Erythroblast (primary cell): ENCODE results near the gene PAQR4.
"Not testable (repeated sequence)": the region's sequence is repeated elsewhere in the genome, so short reads cannot be mapped to it uniquely, and the experiment has no call there.

Source experiments
- DNase-seq, 2 experiments: peaks; one replicate each; lab custom pipeline; 2025; lab: John Stamatoyannopoulos, UW
- GATA1 ChIP-seq: IDR thresholded peaks from 2 replicates; pipeline ENCODE4 v1.6.1; 2011; ENCODE audit warnings: low read depth, mild to moderate bottlenecking, control low read depth, low read length, moderate library complexity
- POLR2A ChIP-seq: IDR thresholded peaks from 2 replicates; pipeline ENCODE4 v1.6.1; 2011; ENCODE audit warnings: mild to moderate bottlenecking, low read length

Gene PAQR4

DNA sequence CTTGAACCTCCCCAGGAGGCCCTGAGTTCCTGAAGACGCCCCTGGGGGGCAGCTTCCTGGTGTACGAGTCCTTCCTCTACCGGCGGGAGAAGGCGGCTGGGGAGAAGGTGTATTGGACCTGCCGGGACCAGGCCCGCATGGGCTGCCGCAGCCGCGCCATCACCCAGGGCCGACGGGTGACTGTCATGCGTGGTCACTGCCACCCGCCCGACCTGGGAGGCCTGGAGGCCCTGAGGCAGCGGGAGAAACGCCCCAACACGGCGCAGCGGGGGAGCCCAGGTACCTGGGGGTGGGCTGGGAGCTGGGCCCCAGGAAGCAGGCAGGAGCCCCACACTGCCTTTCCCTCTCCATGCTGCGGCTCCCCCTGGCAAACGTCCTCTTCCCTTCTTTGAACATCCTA lies 35.4 kb upstream of the PAQR4 start:
- no peak for DNase-seq
- TF ChIP-seq GATA1 (no peak), POLR2A (no peak)

DNA sequence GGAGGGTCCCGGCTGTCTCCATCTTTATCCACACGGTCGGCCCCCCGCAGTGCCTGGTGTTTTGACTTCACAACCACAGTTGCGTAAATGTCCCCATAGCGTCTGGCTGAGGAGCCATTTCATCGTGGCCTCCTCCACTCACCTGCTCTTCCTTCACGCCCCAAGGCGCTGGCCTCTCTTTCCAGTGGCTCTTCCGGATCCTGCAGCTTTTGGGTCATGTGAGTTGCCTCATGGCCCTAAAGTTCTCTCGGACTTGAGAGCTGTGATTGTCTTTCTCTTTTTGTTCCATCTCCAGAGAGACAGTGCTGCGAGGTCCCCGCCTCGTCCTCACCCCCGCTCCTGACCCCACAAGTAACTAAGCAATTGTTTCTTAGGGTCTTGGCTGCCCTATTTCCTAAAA lies 34.7 kb upstream of the PAQR4 start:
- no peak for DNase-seq
- TF ChIP-seq POLR2A (no peak), GATA1 (no peak)

DNA sequence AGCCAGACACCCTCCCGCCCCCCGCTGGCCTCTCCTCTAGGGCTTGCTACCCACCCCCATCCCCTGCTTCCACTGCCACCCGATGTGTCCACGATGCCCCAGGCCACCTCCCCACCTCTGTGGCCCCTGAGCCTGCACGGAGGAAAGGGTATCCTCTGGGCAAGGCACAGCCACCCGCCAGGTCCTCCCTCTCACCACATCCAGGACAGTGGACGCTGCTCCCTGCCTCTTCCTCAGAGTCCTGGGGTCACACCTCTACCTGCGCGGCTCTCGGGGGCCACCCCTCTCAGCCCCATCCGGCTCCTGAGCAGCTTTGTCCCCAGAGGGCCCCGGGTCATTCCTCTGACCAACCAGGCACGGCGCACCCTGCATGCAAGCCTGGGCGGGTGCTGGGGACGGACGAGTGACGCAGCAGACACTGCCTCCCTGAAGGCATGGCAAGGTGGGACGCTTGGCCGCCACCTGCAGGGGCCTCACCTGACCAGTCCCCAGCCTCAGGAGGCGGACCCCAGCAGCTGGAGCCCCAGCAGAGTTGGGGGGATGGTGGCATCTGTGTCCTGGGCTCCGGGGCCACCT lies 32.6 kb upstream of the PAQR4 start:
- no peak for TF ChIP-seq POLR2A
- no peak for DNase-seq

DNA sequence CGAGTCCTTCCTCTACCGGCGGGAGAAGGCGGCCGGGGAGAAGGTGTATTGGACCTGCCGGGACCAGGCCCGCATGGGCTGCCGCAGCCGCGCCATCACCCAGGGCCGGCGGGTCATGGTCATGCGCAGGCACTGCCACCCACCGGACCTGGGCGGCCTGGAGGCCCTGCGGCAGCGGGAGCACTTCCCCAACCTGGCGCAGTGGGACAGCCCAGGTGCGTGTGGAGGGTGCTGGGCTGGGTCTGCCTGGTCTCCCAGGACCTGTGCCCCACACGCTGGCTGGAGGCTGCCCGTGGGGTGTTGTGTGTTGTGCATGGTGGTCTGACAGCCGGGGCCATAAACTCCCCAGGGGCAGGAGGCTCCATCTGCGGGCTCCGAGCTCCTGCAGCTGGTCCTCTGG lies 32.0 kb upstream of the PAQR4 start:
- TF ChIP-seq GATA1 (no peak), POLR2A (no peak)

DNA sequence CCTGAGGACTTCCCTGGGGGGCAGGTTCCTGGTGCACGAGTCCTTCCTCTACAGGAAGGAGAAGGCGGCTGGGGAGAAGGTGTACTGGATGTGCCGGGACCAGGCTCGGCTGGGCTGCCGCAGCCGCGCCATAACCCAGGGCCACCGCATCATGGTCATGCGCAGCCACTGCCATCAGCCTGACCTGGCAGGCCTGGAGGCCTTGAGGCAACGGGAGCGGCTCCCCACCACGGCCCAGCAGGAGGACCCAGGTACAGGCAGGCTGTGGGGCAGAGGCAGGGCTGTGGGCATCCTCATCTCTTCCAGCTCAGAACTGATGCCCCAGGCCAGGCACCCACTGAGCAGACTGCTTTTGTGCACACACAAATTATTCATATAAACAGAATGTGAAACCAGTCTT lies 30.9 kb upstream of the PAQR4 start:
- DNase-seq = no peak
- no peak for TF ChIP-seq GATA1
- no peak for TF ChIP-seq POLR2A

More for the DNA sequence above, 32.0 kb upstream of the PAQR4 start:
- no peak for DNase-seq

DNA sequence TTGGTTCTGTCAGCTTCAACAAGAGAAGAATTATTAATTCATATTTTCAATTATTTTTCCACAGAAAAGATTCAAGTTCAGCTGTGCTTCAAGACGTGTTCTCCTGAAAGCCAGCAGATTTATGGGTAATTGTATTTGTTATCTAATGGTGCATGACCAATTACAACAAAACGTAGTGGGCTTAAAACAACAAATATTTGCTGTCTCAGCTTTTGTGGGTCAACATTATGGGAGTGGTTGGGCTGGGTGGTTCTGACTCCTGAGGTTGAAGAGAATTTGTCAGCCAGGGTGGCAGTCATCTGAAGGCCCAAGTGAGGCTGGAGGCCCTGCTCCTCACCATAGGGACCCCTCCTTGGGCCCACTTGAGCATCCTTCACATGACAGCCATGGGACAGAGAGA lies 29.2 kb upstream of the PAQR4 start:
- no peak for DNase-seq

DNA sequence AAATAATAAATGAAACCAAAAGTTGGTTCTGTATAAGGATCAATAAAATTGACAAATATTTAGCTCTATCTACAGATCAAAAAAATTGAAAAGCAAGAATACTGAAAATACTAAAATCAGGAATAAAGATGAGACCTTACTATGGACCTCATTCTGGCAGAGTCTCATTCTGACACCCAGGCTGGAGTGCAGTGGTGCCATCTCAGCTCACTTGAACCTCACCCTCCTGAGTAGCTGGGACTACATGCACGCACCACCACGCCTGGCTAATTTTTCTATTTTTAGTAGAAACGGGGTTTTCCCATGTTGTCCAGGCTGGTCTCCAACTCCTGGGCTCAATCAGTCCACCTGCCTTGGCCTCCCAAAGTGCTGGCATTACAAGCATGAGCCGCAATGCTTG lies 27.1 kb upstream of the PAQR4 start:
- no peak for DNase-seq
- TF ChIP-seq POLR2A (no peak), GATA1 (no peak)

More for the DNA sequence above, 29.2 kb upstream of the PAQR4 start:
- TF ChIP-seq GATA1 (no peak), POLR2A (no peak)

DNA sequence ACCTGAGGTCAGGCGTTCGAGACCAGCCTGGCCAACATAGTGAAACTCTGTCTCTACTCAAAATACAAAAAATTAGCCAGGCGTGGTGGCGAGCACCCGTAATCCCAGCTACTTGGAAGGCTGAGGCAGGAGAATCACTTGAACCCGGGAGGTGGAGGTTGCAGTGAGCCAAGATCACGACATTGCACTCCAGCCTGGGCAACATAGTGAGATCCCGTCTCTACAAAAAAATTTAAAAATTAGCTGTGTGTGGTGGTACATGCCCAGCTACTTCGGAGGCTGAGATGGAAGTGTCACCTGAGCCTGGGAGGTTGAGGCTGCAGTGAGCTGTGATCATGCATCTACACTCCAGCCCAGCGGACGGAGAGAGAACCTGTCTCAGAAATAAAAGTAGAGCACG lies 25.4 kb upstream of the PAQR4 start:
- not testable (repeated sequence) for DNase-seq

DNA sequence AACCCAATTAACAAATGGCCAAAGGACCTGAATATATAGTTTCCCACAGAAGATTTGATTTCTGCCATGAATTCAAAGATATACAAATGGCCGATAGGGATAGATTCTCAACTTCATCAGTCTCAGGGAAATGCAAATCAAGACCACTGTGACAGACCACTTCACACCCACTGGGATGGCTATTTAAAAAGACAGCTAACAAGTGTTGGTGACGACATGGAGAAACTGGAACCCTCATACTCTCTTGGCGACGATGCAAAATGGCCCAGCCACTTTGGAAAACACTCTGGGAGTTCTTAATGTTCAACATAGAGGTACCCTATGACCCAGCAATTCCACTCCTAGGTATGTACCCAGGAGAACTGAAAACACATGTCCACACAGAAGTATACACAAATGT lies 22.5 kb upstream of the PAQR4 start:
- no peak for TF ChIP-seq POLR2A
- TF ChIP-seq GATA1 = no peak

DNA sequence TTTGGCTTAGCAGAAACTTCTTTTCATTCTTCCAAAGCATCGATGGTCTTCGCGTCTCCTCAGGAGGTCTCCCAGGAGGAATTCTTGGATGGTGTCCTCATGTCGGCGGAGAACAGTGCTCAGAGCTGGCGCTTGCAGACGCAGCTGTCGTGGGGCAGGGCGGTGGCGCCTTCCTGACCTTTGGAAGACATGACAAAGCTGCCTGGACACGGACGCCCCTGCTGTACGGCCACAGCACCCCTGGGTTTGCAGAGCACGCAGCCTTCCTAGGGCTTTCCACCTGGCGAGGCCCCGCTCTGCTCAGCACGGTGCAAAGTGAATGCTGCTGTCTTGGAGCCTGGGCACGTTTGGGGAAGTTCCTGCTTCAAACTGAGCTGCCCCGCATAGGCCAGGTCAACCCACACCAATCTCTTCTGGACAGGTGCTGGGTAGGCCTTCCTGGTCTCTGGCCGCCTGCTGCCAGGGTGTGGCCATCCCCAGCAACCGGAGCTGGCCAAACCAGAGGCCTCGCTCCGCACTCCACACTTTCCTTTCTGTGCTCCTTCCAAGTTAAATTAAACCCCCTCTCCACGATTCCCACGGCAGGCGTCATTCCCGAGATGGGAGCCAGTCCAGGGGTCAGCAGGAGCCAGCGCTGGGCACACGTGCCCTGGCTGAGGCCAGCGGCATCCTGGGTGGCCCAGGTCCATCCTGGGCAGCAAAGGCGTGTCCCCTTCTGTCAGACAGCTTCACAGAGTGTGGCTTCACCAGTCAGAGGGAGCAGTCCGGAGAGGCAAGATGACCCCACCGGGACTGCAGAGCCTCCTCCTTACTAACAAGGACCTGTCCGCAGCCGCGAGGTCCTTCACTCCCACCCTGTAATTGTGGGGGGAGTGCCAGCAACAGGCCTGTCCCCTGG lies 20.1 kb upstream of the PAQR4 start:
- TF ChIP-seq GATA1 (no peak), POLR2A (no peak)
- no peak for DNase-seq

More for the DNA sequence above, 22.5 kb upstream of the PAQR4 start:
- no peak for DNase-seq

DNA sequence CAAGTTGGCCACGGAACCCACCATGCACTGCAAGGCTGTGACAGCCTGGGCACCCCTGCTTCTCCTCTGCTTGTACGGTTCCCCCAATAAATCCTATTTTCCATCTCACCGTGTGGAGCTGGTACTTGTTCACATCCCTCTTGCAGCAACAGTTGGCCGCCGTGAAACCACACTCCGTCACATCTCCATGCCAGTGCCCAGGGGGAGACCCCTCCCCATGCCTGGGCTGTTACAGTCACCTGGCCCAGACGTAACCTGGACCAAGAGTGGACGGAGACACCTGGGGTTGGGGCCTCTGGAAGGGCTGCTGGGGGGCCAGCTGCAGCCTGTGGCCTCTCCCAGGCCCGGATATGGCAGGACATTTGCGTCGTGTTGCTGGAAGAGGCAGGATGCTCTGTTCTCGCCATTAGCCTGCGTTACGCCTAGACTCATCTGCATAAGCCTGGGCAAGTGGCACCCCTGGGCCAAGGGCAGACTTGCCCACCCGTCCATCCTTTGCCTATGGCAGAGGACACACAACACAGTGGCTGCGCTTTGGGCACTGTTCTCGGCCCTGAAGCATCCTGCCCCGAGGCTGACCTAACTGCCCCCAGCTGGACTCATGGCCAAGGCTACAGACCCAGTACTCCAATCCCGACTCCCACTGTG lies 19.3 kb upstream of the PAQR4 start:
- DNase-seq = no peak
- TF ChIP-seq GATA1 = no peak
- no peak for TF ChIP-seq POLR2A

DNA sequence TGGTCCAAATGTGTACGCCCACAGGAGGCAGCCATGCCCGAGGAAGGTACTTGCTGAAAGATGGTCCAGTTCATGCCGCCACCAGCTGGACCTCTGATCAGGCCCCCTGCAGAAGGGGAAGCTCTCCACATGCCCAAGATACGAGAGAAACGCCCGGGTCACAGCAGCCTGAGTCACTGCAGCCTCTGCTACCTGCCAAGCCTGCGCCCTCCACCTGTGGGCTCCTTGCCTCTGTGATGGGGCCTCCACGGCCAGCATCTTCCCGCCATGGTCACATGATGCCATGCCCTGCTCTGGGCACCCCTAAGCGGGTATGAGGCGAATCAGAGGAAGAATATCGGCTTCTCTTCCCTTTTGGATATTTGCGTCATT lies 18.8 kb upstream of the PAQR4 start:
- no peak for DNase-seq
- TF ChIP-seq POLR2A (no peak), GATA1 (no peak)

DNA sequence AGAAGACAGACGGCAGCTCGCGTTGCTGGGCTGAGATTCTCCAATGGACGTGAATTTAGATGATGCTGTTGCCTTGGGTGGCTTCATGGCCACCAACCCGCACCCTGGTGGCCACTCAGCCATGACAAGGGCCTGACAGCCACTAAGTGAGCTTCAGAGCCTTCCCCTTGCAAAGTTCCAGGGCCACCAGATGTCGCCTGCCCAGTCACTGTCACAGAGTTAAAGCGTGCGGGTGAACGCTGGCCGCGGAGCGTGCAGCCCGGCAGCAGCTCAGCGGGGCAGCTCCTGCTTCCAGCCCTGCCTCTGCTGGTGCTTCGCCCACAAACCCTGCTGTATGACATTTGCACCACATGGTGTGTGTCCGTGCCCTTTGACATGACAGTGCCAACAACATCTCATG lies 18.4 kb upstream of the PAQR4 start:
- DNase-seq = no peak
- TF ChIP-seq POLR2A (no peak), GATA1 (no peak)

DNA sequence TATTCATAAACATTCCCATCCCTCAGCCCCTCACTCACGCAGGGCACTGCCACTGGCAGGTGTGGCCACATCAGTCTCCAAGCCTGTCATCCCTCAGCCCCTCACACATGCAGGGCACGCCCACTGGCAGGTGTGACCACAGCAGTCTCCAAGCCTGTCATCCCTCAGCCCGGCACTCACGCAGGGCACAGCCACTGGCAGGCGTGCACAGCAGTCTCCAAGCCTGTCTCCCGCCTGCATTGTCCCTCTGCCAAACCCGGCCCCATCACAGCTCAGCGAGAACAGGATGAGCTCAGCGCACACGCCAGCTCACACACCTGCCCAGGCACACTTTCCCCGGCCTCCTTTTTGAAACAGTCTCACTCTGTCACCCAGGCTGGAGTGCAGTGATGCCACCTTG lies 16.5 kb upstream of the PAQR4 start:
- TF ChIP-seq GATA1 = no peak
- TF ChIP-seq POLR2A = no peak
- DNase-seq = no peak
